SK-N-SH treated with all-trans-retinoic acid at 6 μM for 48 hours (cell line): Measurements from ENCODE around the gene SELENOT.

Experiments
- ATAC-seq: fragments of 200-7000 bp; cut with Tn5 transposase; 3 replicates; pipeline ENCODE4 v1.9.1; 2020; ENCODE audit warnings: mild to moderate bottlenecking, moderate library complexity
- ARNTL ChIP-seq: fragments of 450-650 bp; formaldehyde crosslinking; IDR thresholded peaks from 2 replicates; pipeline ENCODE4 v1.5.0; 2020; ENCODE audit warnings: low read depth, mild to moderate bottlenecking, moderate library complexity, borderline replicate concordance
- BACH2 ChIP-seq: fragments of 250-450 bp; sonication (Bioruptor Pico); IDR thresholded peaks from 2 replicates; pipeline ENCODE4 v1.9.0; 2021; ENCODE audit warnings: mild to moderate bottlenecking, borderline replicate concordance
- CREB5 ChIP-seq: fragments of 250-450 bp; sonication (Bioruptor Pico); IDR thresholded peaks from 2 replicates; pipeline ENCODE4 v1.5.1; 2020; ENCODE audit warnings: low read depth, mild to moderate bottlenecking, moderate library complexity
- CSDC2 ChIP-seq: fragments of 250-450 bp; sonication (Bioruptor Pico); IDR thresholded peaks from 2 replicates; pipeline ENCODE4 v1.5.0; 2020; ENCODE audit warnings: mild to moderate bottlenecking, moderate library complexity
- CSRNP3 ChIP-seq: fragments of 250-450 bp; sonication (Bioruptor Pico); IDR thresholded peaks from 2 replicates; pipeline ENCODE4 v1.5.1; 2021; ENCODE audit warnings: mild to moderate bottlenecking, moderate library complexity
- ESRRG ChIP-seq: fragments of 250-450 bp; sonication (Bioruptor Pico); IDR thresholded peaks from 2 replicates; pipeline ENCODE4 v1.6.1; 2021; ENCODE audit warnings: mild to moderate bottlenecking
- GLIS3 ChIP-seq: fragments of 250-450 bp; sonication (Bioruptor Pico); IDR thresholded peaks from 2 replicates; pipeline ENCODE4 v1.5.0; 2020; ENCODE audit warnings: mild to moderate bottlenecking, moderate library complexity
- ISL1 ChIP-seq: fragments of 250-450 bp; sonication (Bioruptor Pico); IDR thresholded peaks from 2 replicates; pipeline ENCODE4 v2.1.2; 2022; ENCODE audit warnings: mild to moderate bottlenecking, moderate library complexity
- PATZ1 ChIP-seq: fragments of 250-450 bp; sonication (Bioruptor Pico); IDR thresholded peaks from 2 replicates; pipeline ENCODE4 v1.8.0; 2020; ENCODE audit warnings: mild to moderate bottlenecking, moderate library complexity, borderline replicate concordance
- POU6F1 ChIP-seq: fragments of 250-450 bp; sonication (Bioruptor Pico); IDR thresholded peaks from 2 replicates; pipeline ENCODE4 v1.8.0; 2021; ENCODE audit warnings: low read depth, mild to moderate bottlenecking, moderate library complexity, borderline replicate concordance
- PPARA ChIP-seq: fragments of 250-450 bp; sonication (Bioruptor Pico); IDR thresholded peaks from 2 replicates; pipeline ENCODE4 v1.5.0; 2020; ENCODE audit warnings: mild to moderate bottlenecking, borderline replicate concordance
- RARB ChIP-seq: fragments of 250-450 bp; sonication (Bioruptor Pico); IDR thresholded peaks from 2 replicates; pipeline ENCODE4 v1.8.0; 2021; ENCODE audit warnings: mild to moderate bottlenecking, moderate library complexity
- SNAI2 ChIP-seq: fragments of 250-450 bp; sonication (Bioruptor Pico); IDR thresholded peaks from 2 replicates; pipeline ENCODE4 v1.5.0; 2020; ENCODE audit warnings: mild to moderate bottlenecking, moderate library complexity
- TCF4 ChIP-seq: fragments of 250-450 bp; sonication (Bioruptor Pico); IDR thresholded peaks from 2 replicates; pipeline ENCODE4 v1.8.0; 2021; ENCODE audit warnings: mild to moderate bottlenecking, moderate library complexity, borderline replicate concordance
- TOX ChIP-seq: fragments of 250-450 bp; sonication (Bioruptor Pico); IDR thresholded peaks from 2 replicates; pipeline ENCODE4 v1.8.0; 2021; ENCODE audit warnings: mild to moderate bottlenecking, moderate library complexity, borderline replicate concordance
- ZC3H10 ChIP-seq: fragments of 250-450 bp; sonication (Bioruptor Pico); IDR thresholded peaks from 2 replicates; pipeline ENCODE4 v1.5.1; 2021; ENCODE audit warnings: mild to moderate bottlenecking, moderate library complexity
- ZFP3 ChIP-seq: fragments of 250-450 bp; sonication (Bioruptor Pico); IDR thresholded peaks from 2 replicates; pipeline ENCODE4 v1.5.0; 2020; ENCODE audit warnings: mild to moderate bottlenecking, moderate library complexity
- ZFP30 ChIP-seq: fragments of 450-650 bp; formaldehyde crosslinking; IDR thresholded peaks from 2 replicates; pipeline ENCODE4 v1.5.0; 2022; ENCODE audit warnings: mild to moderate bottlenecking, moderate library complexity
- ZNF565 ChIP-seq: fragments of 450-650 bp; formaldehyde crosslinking; conservative IDR thresholded peaks from 2 replicates; pipeline ENCODE4 v1.5.0; 2020; ENCODE audit warnings: low read depth, mild to moderate bottlenecking, moderate library complexity
- ZNF70 ChIP-seq: fragments of 450-650 bp; formaldehyde crosslinking; IDR thresholded peaks from 2 replicates; pipeline ENCODE4 v1.5.0; 2020; ENCODE audit warnings: mild to moderate bottlenecking, moderate library complexity
- ZNF8 ChIP-seq: fragments of 450-650 bp; formaldehyde crosslinking; IDR thresholded peaks from 2 replicates; pipeline ENCODE4 v1.5.0; 2020; ENCODE audit warnings: mild to moderate bottlenecking, moderate library complexity

SELENOT gene

GRCh38 chr3:150556792-150557191 is 46.3 kb upstream of the SELENOT start:
- TF ChIP-seq POU6F1 (CRISPR knock-in tag) (no peak), ZFP30 (CRISPR knock-in tag) (no peak), ZNF8 (CRISPR knock-in tag) (no peak), CSDC2 (CRISPR knock-in tag) (no peak)
- no peak for ATAC-seq

GRCh38 chr3:150557725-150558124 is 45.4 kb upstream of the SELENOT start:
- ATAC-seq, result no peak
- TF ChIP-seq ZFP30 (CRISPR knock-in tag), result no peak
- no peak for TF ChIP-seq CSDC2 (CRISPR knock-in tag)
- no peak for TF ChIP-seq ISL1 (CRISPR knock-in tag)
- TF ChIP-seq RARB, result no peak
- no peak for TF ChIP-seq ARNTL (CRISPR knock-in tag)
- no peak for TF ChIP-seq PPARA (CRISPR knock-in tag)
- no peak for TF ChIP-seq GLIS3 (CRISPR knock-in tag)
- no peak for TF ChIP-seq ZNF70
- TF ChIP-seq TCF4, result no peak
- TF ChIP-seq ESRRG (CRISPR knock-in tag), result no peak
- no peak for TF ChIP-seq POU6F1 (CRISPR knock-in tag)
- TF ChIP-seq BACH2, result no peak
- no peak for TF ChIP-seq SNAI2 (CRISPR knock-in tag)

GRCh38 chr3:150564243-150564642 is 38.9 kb upstream of the SELENOT start:
- TF ChIP-seq ESRRG (CRISPR knock-in tag) (no peak), POU6F1 (CRISPR knock-in tag) (no peak), ZNF8 (CRISPR knock-in tag) (no peak), ZFP3 (CRISPR knock-in tag) (no peak), ZFP30 (CRISPR knock-in tag) (no peak), ISL1 (CRISPR knock-in tag) (no peak)
- TF ChIP-seq, all 23 proteins: peak for 0
- no peak for ATAC-seq

GRCh38 chr3:150567328-150567727 is 35.8 kb upstream of the SELENOT start:
- ATAC-seq, result no peak
- no peak for TF ChIP-seq TOX
- no peak for TF ChIP-seq ZNF8 (CRISPR knock-in tag)

- TF ChIP-seq ZNF8 (CRISPR knock-in tag) (no peak), PATZ1 (CRISPR knock-in tag) (no peak), SNAI2 (CRISPR knock-in tag) (no peak), PPARA (CRISPR knock-in tag) (no peak), ZFP30 (CRISPR knock-in tag) (no peak), ISL1 (CRISPR knock-in tag) (no peak), GLIS3 (CRISPR knock-in tag) (no peak)
Observed at GRCh38 chr3:150577855-150578254, 25.3 kb upstream of the SELENOT start.

GRCh38 chr3:150581174-150581573 is 21.9 kb upstream of the SELENOT start:
- no peak for ATAC-seq
- TF ChIP-seq TOX, result no peak
- TF ChIP-seq CSRNP3 (CRISPR knock-in tag), result no peak
- TF ChIP-seq CSDC2 (CRISPR knock-in tag), result no peak
- no peak for TF ChIP-seq GLIS3 (CRISPR knock-in tag)
- TF ChIP-seq ZNF8 (CRISPR knock-in tag), result no peak
- TF ChIP-seq ZC3H10 (CRISPR knock-in tag), result no peak
- TF ChIP-seq CREB5 (CRISPR knock-in tag), result no peak
- TF ChIP-seq ZNF565, result no peak
- no peak for TF ChIP-seq TCF4
- TF ChIP-seq ZNF70, result no peak
- TF ChIP-seq ESRRG (CRISPR knock-in tag), result no peak
- no peak for TF ChIP-seq SNAI2 (CRISPR knock-in tag)
- TF ChIP-seq ZFP30 (CRISPR knock-in tag), result no peak
- no peak for TF ChIP-seq ARNTL (CRISPR knock-in tag)
- no peak for TF ChIP-seq BACH2
- no peak for TF ChIP-seq PPARA (CRISPR knock-in tag)

More at GRCh38 chr3:150577855-150578254, 25.3 kb upstream of the SELENOT start:
- peak; percentile 50 for ATAC-seq
